Measurements from ENCODE around the gene SURF6.
"Not testable (repeated sequence)": the region's sequence is repeated elsewhere in the genome, so short reads cannot be mapped to it uniquely, and the experiment has no call there.

The SURF6 gene

GRCh38 chr9:133322701-133323100 is 13.3 kb downstream of the SURF6 start:
- no peak for DNase-seq

- DNase-seq, result no peak
Observed at GRCh38 chr9:133321411-133321935, 14.5 kb downstream of the SURF6 start.

- no peak for DNase-seq
Observed at GRCh38 chr9:133320421-133320881, 15.5 kb downstream of the SURF6 start.

DNA sequence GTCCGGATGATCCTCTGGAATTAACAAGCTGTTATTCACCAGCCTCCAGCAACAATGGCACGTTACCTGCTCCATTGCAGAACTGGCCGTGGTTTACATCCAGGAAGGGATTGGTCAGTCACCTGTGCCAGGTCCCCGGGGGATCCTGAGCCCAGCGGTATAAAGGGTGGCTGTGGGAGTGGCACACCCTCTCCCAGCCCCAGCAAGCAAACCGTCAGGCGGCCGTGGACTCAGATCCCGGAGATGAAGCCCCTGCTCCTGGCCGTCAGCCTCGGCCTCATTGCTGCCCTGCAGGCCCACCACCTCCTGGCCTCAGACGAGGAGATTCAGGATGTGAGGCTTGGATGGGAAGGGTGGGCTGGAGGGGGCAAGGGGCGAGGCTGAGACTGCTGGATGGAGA is 18.4 kb downstream of the SURF6 start:
- not testable (repeated sequence) for DNase-seq

GRCh38 chr9:133315997-133316396 is 20.0 kb downstream of the SURF6 start:
- no peak for DNase-seq

DNA sequence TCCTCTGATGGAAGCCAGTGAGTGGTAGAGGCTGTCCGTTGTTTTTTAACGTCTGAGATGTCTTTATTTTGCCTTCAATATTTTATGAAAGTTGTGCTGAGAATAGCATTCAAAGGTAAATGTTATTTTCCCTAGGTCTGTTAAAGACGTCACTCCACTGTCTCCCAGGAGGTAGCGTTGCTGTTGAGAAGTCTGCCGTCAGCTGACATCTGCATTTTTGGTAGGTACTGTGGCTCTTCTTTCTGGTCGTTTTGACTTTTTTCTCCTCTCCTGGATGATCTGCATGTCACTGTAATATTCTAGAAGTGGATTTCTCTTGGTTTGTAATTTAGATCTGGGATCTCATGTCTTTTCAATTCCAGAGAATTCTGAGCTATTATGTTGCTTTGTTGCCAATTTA is 26.4 kb downstream of the SURF6 start:
- no peak for DNase-seq

- DNase-seq, result no peak
Observed at GRCh38 chr9:133307301-133307700, 28.7 kb downstream of the SURF6 start.

DNA sequence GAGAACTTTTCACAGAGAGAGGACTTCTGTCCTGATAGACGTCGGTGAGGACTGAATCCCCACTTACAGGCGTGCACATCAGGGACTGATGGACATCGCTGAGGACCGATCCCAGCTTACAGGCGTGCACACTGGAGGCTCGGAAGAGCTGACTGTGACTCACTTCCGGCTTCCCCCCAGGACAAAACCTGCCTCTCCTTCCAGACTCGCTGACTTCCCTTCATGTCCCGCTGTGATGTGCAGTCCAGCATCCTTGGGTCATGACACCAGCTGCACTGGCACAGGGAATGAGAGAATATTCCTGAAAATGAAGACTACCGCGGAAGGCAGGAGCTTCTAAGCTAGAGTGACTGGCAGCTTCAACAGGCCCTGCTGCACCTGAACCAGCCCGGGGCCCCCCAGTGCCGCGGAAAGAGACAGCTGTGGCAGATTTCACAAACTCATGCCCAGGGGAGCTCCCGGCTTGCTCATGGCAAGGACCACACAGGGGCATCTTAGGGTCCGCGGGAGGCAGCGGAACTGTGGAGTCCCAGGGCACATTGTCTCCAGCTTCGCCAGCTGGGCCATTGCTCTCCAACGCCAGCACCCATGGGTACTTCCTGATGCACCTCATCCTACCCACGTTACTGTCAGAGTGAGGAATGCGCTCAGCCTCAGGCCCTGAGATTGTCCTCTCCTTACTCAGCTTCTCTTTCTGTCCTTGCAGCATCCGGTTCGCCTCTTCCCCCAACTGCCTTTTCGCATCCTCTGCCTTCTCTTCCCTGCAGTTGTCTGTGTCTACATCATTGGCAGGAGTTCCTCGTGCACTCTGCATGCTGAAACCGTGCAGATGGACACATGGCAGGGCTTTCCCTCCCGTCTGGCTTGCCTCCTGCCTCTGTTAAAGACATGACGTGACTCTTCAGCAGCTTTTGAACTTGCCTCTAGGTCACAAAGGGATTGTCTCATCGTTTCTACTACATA is 29.5 kb downstream of the SURF6 start:
- no peak for DNase-seq

DNA sequence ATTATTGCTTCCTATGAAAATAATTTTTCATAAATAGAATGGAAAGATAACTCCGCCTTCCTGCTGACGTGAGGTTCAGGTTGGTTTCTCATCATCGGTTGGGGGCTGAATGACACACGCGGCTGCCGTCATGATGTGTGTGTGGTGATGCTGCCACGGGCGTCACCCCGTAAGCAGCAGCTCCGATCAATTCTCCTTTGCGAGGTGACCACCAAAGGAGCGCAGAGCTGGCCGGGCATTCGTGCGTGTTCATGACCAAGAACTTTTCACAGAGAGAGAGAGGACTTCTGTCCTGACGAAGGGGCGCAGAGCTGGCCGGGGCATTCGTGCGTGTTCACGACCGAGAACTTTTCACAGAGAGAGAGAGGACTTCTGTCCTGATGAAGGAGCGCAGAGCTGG is 30.3 kb downstream of the SURF6 start:
- no peak for DNase-seq

GRCh38 chr9:133304477-133305377 is 31.3 kb downstream of the SURF6 start:
- DNase-seq, result no peak

- DNase-seq, result no peak
Observed at GRCh38 chr9:133304158-133304470, 31.9 kb downstream of the SURF6 start.

DNA sequence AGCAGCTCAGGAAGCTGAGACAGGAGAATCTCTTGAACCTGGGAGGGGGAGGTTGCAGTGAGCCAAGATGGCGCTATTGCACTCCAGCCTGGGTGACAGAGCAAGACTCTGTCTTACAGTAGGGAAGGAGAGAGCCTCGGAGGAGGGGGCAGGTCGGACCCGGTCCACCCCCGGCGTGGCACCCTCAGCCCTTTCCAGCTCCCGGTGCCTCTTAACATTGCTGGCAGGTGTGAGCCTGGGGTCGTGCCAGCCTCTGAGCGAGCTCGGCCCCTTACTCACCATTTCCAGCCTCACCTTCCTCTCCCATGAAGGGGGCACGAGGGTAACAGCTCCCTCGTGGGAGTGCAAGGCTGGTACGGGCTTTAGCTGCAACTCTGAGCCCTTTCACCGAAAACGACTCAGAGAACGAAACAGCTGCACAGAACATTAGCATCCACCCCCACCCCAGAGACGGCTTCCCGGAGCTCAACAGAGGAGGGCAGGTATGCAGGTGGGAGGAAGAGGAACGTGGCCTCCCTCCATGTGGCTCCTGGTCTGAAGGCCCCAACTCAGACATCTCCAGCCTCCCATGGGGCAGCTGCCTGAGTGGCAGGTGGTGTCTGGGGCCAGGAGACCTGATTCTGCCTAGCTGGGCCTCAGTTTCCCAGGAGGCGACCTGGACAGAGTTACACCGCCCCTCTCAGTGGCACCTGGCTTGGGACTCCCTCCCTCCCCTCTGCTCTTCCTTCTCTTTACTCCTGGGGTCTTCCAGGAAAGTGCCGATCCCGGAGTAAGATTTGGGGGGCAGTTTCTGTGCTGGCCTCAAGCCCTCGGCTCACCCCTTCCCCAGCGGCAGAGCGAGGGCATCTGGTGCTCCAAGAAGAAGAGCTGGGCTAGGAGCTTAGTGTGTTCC is 32.5 kb downstream of the SURF6 start:
- no peak for DNase-seq

GRCh38 chr9:133301253-133302230 is 34.4 kb downstream of the SURF6 start:
- DNase-seq, result no peak

DNA sequence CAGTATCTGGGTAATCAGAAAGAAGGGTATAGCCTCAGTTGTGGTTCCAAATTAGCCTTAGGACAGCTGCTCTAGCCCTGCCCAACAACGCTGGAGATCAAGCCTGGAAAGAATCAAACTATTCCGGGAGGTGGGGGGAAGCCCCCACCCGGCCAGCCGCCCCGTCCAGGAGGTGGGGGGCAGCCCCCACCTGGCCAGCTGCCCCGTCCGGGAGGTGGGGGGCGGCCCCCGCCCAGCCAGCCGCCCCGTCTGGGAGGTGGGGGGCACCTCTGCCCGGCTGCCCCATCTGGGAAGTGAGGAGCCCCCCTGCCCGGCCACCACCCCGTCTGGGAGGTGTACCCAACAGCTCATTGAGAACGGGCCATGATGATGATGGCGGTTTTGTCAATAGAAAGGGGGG is 36.0 kb downstream of the SURF6 start:
- DNase-seq, result not testable (repeated sequence)

GRCh38 chr9:133294257-133294656 is 41.7 kb downstream of the SURF6 start:
- DNase-seq, result no peak

DNA sequence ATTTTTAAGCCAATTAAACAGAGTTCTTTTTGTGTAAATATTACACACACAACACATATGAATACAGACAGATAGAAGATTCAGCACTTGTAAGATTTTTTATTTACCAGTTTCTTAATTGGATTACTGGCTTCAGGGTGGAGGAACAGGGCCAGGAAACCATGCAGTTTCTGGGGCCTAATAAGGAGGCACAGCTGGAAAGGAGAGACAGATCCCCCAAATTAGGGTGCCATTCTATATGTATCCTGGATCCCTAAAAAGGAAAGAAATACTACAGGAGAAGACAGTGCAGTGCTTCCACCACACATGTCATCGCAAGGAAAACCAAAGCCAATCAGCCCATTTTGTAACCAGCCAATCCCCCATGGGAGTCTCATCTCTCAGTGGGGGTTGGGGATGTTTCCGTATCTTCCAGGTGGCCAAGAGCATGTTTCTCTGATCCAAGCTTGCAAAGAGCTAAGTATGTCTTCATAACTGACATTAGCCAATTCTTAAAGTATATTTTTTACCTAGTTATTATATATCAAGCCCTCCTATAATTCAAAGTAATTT is 45.2 kb downstream of the SURF6 start:
- no peak for DNase-seq

- no peak for DNase-seq
Observed at GRCh38 chr9:133286523-133286922, 49.5 kb downstream of the SURF6 start.

DNA sequence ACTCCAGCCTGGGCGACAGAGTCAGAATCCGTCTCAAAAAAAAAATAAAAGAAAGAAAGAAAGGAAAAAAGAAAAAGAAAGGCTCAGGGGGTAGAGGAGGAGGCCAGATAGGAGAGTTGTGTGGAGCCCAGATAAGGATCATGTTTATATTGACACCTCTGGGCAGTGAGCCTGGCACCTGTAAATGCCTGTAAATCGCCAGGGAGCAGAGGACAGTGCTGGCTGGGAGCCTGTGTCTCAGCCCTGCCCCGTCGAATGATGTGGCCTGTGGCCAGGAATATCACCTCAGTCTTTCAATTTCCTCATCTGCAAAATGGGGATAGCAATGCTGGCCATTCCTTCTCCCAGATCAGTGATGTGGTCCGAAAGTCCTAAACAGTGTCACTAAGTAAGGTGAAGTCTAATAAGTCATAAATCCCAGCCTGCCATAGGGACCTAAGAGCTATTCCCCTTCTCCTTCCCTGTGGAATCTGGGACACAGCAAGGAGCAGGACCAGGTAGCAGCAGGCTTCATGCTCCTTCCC is 50.7 kb downstream of the SURF6 start:
- DNase-seq, result no peak

GRCh38 chr9:133284362-133284761 is 51.6 kb downstream of the SURF6 start:
- DNase-seq, result no peak

DNA sequence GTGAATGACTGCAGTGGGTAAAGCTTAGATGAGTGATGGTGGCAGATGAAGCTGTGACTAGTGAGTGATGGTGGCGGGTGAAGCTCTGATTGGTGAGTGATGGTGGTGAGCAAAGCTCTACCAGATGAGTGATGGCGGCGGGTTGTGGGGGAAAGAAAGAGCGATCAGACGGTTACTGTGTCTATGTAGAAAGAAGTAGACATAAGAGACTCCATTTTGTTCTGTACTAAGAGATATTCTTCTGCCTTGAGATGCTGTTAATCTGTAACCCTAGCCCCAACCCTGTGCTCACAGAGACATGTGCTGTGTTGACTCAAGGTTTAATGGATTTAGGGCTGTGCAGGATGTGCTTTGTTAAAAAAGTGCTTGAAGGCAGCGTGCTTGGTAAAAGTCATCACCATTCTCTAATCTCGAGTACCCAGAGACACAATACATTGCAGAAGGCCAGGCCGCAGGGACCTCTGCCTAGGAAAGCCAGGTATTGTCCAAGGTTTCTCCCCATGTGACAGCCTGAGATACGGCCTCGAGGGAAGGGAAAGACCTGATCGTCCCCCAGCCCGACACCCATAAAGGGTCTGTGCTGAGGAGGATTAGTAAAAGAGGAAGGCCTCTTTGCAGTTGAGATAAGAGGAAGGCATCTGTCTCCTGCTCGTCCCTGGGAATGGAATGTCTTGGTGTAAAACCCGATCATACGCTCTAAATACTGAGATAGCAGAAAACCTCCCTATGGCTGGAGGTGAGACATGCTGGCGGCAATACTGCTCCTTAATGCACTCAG is 52.5 kb downstream of the SURF6 start:
- not testable (repeated sequence) for DNase-seq

Data from CD4-positive, alpha-beta T cell treated with Interleukin-21 for 1 hour (primary cell).